NCI-H1105 treated with DMSO at 0.1 percent for 48 hours (cell line): ENCODE results near the gene RLF.

Source experiments
- DNase-seq: peaks from one replicate; lab custom pipeline; 2025; lab: John Stamatoyannopoulos, UW

RLF gene

GRCh38 chr1:40270152-40270834, 109.1 kb downstream of the RLF start:
- no peak for DNase-seq

- no peak for DNase-seq
Measured at GRCh38 chr1:40272653-40273213, 111.5 kb downstream of the RLF start.

- DNase-seq, result no peak
Measured at GRCh38 chr1:40273547-40274166, 112.5 kb downstream of the RLF start.

GRCh38 chr1:40274331-40274730, 113.1 kb downstream of the RLF start:
- DNase-seq, result no peak

GRCh38 chr1:40276122-40276521, 114.9 kb downstream of the RLF start:
- DNase-seq, result no peak

GRCh38 chr1:40281853-40282252, 120.7 kb downstream of the RLF start:
- DNase-seq, result no peak
